Left ventricle myocardium superior (tissue), 1 donor: ENCODE measurements around the gene PPP1R3F. TPM values are rescaled to one million over a fixed set of nuclear protein-coding genes. Genes with fewer than 3 reads are reported as not detected.
"Not testable (repeated sequence)": the region's sequence is repeated elsewhere in the genome, so short reads cannot be mapped to it uniquely, and the experiment has no call there.

Experiments
- ATAC-seq: fragments of 200-7000 bp; cut with Tn5 transposase; one replicate; pipeline ENCODE4 v1.9.1; 2020; ENCODE audit warnings: mild to moderate bottlenecking, moderate library complexity
- DNase-seq: peaks from one replicate; pipeline ENCODE4 v3.0.0-alpha.2; 2020
- intact Hi-C: fragments of 100-400 bp; cut with micrococcal nuclease; formaldehyde crosslinking; loops from one replicate; pipeline ENCODE4 v1.11.0; 2022
- total RNA-seq: library from RNA; stranded (reverse); fragmentation: NEBNext Ultra II Directional; extraction: Animal tissue kit (Norgen Biotek cat#: 25700); gene quantifications from one replicate; pipeline ENCODE4 v1.2.1, GENCODE V29; 2021
- donor health status: DM: no; HTN: yes; CAD: no; lungs with severe emphysema.

Gene PPP1R3F
- total RNA-seq, 1 donor from 2014 or later = 22.1 TPM

DNA sequence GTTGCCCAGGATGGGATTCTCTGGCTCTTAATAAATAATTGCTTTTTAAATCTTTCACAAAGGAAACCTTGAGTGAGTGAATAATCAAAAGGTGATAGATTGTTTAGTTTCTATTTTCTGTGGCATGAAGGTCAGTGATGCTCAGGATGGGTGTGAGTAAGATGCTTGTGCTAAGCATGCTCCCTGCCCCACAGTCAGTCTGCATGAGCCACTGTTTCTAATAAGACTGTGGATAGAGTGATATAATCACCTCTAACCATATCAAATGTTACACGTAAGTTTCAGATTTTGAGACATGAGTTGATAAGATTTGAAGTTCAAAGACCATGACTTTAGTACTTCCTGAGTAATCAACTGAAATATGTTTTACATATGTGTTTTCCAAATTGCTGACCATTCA, 31.1 kb downstream of the PPP1R3F start:
- DNase-seq (no peak), ATAC-seq (no peak)
- intact Hi-C loops = no loop called here

DNA sequence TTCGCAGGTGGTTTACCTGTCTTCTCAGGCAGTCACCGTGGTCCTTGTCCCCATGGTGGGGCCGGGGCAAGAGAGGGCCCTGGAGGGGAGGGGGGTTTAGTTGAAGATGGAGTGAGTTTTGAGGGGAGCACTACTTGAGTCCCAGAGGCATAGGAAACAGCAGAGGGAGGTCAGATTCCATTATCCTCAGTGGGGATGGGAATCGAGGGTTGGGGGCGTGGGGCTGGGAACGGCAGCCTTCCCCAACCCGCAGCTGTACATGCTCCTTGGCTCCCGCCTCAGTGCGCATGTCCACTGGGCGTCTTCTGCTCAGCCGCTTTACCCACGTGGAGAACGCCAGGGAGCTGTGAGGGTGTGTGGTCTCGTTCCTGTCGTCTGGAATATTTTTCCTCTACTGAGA, 33.8 kb downstream of the PPP1R3F start, which contains the start of gene GAGE10:
GAGE10 (plus strand) TSS at position 301 of the 400 bp plus-strand sequence. CDS start 1,214 bp downstream, outside the sequence.
- DNase-seq (no peak), ATAC-seq (no peak)
- intact Hi-C loops = no loop called here

DNA sequence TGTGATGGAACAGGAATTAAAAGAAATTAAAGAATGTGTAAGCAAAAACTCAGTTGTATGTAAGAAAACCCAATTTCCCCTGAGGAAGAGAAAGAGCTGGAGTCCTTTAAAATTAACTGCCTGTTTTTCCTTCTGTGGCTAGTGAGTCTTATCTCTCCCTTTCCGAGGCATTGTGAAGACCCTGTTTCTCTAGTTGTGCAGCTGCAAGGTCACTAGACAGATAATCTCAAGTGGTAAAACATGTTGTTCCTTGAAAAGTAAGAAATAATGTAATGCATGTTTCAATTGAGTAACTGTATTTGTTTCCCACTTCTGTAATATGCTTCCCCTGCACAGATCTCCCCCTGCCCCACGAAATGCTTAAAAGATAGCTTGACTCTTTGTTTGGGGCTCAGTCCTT, 38.2 kb downstream of the PPP1R3F start:
- ATAC-seq, intact Hi-C loops: not testable (repeated sequence)

DNA sequence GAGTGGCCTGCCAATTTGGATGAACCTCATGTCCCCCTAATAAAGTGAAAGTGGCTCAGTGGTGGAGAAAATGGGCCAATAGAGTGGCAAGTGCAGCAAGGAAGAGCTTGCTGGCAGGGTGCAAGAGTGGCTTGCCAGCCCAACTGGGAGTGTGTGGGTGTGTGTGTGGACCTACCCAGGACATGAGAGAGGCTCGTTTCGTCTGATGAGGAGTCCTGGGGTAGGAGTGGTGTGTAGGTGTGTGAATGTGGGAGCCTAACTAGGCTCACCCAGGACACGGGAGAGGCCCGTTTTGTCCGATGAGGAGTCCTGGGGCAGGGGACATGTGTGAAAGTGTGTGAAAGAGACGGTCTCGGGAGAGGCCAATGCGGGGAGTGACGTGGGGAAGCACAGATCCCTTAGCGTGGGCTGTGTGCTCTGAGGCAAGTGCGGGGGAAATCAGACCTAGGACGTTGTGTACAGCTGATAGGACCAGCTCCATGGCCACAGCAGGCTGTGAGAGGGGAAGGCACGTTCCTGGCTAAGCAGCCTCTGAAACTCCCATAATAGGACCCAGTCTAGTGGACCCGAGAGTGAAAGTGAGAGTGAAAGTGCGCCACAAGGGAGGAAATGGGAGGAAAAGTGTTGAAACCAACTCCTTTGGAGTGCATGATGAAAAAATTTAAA, 39.1 kb downstream of the PPP1R3F start:
- DNase-seq (peak; percentile 29), ATAC-seq (peak; percentile 70)
- intact Hi-C loops = no loop called here

More for the DNA sequence above, 38.2 kb downstream of the PPP1R3F start:
- not testable (repeated sequence) for DNase-seq

DNA sequence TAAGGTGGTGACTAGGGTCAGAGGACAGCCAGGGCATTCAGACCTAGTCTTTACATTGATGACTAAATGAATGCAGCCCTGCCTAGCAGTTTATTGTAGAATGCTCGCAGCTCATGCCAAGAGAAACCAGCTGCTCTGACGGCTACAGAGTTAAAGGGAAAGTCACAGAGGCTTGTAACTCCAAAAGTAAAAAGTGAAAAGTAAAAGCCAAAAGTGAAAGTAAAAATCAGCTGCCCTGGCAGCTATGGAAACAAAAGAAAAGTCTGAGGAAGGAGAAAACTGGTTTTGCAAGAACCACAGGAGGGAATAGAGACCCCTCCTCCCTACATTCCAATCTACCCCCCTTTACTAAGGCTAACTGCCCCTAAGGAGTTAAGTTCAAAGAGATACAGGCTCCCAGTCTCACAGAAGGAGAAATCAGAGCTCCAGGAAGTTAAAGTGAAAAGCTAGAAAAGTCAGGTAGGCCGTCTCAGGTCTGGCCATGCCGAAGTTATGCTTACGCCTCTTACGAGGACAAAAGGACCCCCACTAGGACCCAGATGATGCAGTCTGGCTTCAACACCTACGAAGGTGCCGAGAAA, 39.9 kb downstream of the PPP1R3F start:
- peak; percentile 43 for ATAC-seq
- no peak for DNase-seq
- intact Hi-C loops = no loop called here

DNA sequence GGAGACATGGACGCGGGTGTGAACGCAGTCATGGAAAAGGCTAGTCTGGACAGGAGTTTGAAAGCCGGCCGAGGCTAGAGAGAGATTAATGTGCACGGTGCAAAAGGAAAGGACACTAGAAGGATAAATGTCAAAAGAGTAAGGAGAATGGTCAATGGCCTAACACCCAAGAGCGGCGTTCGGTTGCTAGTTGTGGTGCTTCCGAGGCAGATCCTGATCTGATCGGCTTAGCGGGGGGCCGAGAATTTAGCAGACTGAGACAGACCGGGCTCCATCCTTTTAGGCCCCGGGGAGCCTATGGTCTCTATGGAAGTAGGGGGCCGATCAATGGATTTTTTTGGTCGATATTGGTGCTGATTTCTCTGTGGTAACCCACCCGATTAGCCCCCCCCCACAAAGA, 40.8 kb downstream of the PPP1R3F start:
- no peak for DNase-seq
- ATAC-seq = no peak
- intact Hi-C loops = no loop called here

DNA sequence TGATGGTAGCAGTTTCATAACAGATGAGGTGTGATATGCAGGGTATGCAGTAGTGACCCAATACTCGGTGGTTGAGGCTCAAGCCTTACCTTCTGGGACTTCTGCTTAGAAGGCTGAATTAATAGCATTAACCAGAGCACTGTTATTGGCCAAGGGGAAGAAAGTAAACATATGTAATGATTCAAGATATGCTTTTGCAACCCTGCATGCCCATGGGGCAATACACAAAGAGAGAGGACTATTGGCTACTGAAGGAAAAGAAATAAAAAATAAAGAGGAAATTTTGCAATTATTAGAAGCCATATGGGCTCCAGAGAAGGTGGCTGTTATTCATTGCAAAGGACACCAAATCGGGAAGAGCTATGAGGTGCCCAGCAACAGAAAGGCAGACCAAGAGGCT, 42.6 kb downstream of the PPP1R3F start:
- DNase-seq (no peak), ATAC-seq (no peak)
- intact Hi-C loops = no loop called here

DNA sequence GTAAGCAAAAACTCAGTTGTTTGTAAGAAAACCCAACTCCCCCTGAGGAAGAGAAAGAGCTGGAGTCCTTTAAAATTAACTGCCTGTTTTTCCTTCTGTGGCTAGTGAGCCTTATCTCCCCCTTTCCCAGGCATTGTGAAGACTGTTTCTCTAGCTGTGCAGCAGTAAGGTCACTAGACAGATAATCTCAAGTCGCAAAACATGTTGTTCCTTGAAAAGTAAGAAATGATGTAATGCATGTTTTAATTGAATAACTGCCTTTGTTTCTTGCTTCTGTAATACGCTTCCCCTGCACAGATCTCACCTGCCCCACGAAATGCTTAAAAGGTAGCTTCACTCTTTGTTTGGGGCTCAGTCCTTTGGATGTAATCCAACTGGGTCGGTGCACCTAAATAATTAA, 46.5 kb downstream of the PPP1R3F start:
- DNase-seq (no peak), ATAC-seq (no peak)
- intact Hi-C loops = no loop called here

DNA sequence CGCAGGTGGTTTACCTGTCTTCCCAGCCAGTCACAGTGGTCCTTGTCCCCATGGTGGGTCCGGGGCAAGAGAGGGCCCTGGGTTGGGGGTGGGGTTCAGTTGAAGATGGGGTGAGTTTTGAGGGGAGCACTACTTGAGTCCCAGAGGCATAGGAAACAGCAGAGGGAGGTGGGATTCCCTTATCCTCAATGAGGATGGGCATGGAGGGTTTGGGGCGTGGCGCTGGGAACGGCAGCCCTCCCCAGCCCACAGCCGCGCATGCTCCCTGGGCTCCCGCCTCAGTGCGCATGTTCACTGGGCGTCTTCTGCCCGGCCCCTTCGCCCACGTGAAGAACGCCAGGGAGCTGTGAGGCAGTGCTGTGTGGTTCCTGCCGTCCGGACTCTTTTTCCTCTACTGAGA, 52.1 kb downstream of the PPP1R3F start, which contains the start of gene GAGE12J:
GAGE12J (plus strand) TSS at position 301 of the 400 bp plus-strand sequence. CDS start 1,157 bp downstream, outside the sequence.
- ATAC-seq, DNase-seq, intact Hi-C loops: not testable (repeated sequence)

DNA sequence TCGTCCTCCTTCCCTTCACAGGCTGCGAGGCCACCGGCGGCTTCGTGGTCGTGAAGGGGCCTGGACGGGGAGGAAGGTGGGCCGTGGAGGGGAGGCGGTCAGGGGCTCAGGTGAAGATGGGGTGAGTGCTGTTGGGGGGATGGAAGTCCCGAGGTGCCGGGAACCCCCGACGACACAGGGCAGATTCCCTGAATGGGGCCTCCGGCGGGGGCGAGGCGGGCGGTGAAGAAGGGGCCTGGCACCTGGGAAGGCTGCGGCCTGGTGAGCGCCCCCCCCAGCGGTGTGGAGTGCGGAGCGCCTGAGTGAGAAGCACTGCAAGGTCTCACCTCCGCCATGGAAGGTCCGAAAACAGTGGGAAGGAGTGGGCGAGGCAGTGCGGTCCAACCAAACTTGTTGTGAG, 52.7 kb downstream of the PPP1R3F start:
- DNase-seq, ATAC-seq, intact Hi-C loops: not testable (repeated sequence)

DNA sequence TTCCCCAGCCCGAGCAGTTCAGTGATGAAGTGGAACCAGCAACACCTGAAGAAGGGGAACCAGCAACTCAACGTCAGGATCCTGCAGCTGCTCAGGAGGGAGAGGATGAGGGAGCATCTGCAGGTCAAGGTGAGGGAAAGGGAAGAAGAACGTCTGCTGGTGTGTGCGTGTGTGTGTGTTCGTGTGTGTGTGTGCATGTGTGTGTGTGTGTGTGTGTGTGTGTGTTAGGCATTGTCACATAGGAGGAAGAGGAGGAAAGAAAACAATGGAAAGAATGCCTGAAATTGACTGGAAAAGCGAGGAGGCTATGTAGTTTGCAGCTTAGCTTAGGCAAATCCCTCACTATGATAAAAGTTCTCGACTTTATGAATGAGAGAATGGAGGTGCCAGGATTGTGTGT, 54.1 kb downstream of the PPP1R3F start:
- ATAC-seq, intact Hi-C loops, DNase-seq: not testable (repeated sequence)

DNA sequence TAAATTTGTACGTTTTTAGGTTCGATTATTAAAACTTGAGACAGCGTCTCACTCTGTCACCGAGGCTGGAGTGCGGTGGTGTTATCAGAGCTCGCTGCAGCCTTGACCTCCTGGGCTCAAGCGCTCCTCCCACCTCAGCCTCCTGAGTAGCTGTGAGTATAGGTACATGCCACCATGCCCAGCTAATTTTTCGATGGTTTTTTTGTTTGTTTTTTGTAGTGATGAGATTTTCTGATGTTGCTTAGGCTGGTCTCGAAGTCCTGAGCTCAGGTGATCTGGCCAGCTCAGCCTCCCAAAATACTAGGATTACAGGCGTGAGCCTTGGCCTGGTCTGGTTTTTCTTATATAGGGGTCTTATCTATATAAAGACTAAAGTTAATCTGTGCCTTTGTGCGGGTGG, 60.8 kb downstream of the PPP1R3F start:
- ATAC-seq, DNase-seq, intact Hi-C loops: not testable (repeated sequence)

DNA sequence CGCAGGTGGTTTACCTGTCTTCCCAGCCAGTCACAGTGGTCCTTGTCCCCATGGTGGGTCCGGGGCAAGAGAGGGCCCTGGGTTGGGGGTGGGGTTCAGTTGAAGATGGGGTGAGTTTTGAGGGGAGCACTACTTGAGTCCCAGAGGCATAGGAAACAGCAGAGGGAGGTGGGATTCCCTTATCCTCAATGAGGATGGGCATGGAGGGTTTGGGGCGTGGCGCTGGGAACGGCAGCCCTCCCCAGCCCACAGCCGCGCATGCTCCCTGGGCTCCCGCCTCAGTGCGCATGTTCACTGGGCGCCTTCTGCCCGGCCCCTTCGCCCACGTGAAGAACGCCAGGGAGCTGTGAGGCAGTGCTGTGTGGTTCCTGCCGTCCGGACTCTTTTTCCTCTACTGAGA, 61.7 kb downstream of the PPP1R3F start, which contains the start of gene GAGE13:
GAGE13 (plus strand) TSS at position 301 of the 400 bp plus-strand sequence. CDS start 1,156 bp downstream, outside the sequence.
- intact Hi-C loops, DNase-seq, ATAC-seq: not testable (repeated sequence)

DNA sequence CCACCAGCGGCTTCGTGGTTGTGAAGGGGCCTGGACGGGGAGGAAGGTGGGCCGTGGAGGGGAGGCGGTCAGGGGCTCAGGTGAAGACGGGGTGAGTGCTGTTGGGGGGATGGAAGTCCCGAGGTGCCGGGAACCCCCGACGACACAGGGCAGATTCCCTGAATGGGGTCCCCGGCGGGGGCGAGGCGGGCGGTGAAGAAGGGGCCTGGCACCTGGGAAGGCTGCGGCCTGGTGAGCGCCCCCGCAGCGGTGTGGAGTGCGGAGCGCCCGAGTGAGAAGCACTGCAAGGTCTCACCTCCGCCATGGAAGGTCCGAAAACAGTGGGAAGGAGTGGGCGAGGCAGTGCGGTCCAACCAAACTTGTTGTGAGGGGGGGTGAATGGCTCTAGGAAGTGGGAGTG, 62.2 kb downstream of the PPP1R3F start:
- DNase-seq = peak; percentile 41
- ATAC-seq, intact Hi-C loops: not testable (repeated sequence)

Other genes starting within 250 kb of the PPP1R3F start
- gene TFE3, start 226.4 kb upstream of the PPP1R3F start, total RNA-seq = 18.5 TPM
- gene CCDC120, start 210.8 kb upstream of the PPP1R3F start, total RNA-seq = 1.7 TPM
- gene PRAF2, start 195.8 kb upstream of the PPP1R3F start, total RNA-seq = 6.3 TPM
- gene WDR45, start 189.9 kb upstream of the PPP1R3F start, total RNA-seq = 65.4 TPM
- 18.9 TPM for gene GPKOW, start 146.1 kb upstream of the PPP1R3F start, total RNA-seq
- gene MAGIX, start 107.0 kb upstream of the PPP1R3F start, total RNA-seq = 3.8 TPM
- gene PLP2, start 97.9 kb upstream of the PPP1R3F start, total RNA-seq = 62.3 TPM
- gene PRICKLE3, start 83.4 kb upstream of the PPP1R3F start, total RNA-seq = 12.7 TPM
- gene SYP, start 69.6 kb upstream of the PPP1R3F start, total RNA-seq = 1.5 TPM
- 0.47 TPM for gene CACNA1F, start 36.5 kb upstream of the PPP1R3F start, total RNA-seq
- gene CCDC22, start 34.3 kb upstream of the PPP1R3F start, total RNA-seq = 12.3 TPM
- gene FOXP3, start 5.1 kb upstream of the PPP1R3F start, total RNA-seq = not detected
- not detected for gene GAGE10, start 33.9 kb downstream of the PPP1R3F start, total RNA-seq
- not detected for gene GAGE12J, start 52.2 kb downstream of the PPP1R3F start, total RNA-seq
- gene GAGE13, start 61.8 kb downstream of the PPP1R3F start, total RNA-seq = not detected